NCI-H146 (cell line): ENCODE measurements around the gene ANK3.

Source experiments
- DNase-seq: peaks from one replicate; lab custom pipeline; 2025; lab: John Stamatoyannopoulos, UW

Gene ANK3

DNA sequence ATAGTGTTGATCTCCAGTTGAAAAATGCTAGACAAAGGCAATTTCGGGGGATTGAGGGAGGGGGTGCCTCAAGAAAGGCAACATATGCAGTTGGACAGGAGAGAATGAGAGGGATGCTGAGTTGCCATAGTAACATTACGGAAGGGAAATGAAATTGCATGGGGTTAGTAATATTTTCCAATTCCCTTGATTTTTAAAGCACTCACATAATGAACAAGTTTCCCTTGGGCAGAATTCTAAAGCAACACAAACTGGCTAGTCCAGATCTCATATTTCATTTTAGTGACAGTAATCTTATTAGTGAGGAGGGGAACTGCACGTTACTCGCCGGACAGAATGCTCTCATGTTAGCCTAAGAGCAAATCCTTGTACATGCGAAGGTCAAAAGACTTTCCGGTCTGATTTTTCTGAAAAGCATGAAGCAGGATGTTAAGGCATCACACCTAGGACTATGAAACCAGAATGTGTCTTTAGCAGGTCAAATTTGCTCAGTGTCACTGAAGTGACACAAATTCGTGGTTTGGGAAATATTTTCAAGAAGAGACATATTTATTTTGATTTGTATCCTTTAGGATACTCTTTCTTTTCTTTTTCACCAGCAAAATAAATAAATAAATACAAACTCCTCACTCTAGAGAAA lies 165.5 kb downstream of the ANK3 start:
- DNase-seq = no peak

DNA sequence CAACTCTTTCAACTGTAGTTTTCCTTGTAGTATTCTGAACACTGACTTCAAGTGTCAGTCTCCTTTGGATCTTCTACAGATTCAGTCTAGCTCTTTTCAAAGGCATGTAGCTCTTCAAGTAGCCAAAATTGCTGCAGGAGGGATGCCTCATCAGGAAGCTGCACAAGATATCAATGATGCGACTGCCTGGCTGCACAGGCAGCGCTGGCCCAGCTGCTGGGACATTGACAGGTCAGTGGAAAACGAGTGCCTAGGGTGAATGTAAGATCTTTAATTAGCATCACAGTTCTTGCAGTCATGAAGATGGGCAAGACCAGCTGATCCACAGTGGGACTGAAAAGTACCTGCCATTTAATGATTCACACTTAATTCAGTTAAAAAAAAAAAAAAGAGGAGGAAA lies 167.6 kb downstream of the ANK3 start:
- no peak for DNase-seq

DNA sequence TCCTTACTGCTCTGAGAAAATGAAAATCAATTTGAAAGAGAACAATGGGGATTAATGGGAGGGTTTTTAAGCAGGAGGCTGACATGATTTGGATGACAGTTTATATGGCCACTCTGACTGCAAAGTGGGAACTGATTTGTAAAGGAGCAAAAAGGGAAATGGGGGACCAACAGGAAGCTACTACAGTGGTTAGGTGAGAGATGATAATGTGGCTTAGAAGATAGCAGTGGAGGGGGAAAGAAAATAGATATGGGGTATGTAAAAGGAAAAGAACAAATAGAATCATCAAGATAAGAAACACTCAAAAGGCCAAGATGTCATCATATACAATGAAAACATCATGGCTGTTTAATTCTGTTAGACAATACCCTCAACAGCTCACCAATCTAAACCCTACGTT lies 177.5 kb downstream of the ANK3 start:
- DNase-seq = no peak

DNA sequence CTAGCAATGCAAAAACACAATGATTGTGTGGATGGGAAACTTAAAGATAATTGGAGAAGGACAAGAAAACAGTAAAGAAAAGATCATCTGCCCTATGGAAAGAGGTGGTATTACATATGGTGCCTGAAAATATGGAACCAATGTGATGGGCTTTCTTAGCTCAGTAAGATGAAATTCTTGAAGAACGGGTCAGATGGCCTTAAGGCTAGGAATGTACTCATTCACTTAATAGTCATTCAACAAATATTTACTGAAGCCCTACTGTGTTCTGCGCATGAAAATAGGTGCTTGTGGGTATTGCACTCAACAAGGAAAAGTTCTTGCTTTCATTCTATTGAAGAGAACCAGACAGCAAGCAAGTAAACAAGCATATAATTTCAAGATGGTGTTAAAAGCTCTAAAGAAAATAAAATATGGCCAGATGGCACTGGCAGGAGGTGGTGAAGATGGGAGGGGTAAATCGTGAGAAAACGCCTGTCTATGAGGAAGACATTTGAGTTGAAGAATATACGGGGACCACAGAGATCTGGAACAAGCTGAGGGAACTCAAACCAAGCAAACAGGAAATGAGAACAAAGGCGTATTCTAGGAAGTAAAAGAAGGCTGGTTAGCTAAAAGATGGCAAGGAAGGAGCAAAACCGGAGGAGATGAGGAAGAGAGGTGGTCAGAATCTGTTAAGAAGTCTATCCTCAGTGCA lies 179.7 kb downstream of the ANK3 start:
- DNase-seq = no peak

DNA sequence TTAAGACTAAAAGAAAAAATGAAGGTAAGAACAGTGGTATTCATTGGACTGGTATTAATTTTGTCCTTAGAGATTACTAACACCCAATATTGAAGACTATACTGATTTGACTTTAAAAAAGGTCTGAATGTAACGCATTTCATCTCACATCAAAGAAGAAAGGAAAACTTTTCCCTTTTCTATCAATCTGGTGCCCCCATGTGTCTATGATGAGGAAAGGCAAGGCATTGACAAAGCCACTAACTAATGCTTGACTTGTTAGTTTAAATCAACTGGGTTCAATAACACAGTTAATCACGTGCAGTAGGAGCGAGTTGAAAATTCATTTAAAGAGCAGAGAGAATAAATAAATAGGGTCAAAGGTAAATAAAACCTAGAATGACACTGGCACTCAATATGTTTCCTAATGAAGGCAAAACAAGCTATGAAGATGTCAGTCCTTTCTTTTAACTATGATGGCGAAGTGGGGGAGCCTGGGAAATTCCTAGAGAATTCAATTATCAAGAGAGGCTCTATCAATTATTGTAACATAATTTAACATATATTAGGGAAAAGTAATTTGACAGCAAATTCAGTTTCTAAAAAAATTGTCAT lies 180.9 kb downstream of the ANK3 start:
- DNase-seq = peak; percentile 35

DNA sequence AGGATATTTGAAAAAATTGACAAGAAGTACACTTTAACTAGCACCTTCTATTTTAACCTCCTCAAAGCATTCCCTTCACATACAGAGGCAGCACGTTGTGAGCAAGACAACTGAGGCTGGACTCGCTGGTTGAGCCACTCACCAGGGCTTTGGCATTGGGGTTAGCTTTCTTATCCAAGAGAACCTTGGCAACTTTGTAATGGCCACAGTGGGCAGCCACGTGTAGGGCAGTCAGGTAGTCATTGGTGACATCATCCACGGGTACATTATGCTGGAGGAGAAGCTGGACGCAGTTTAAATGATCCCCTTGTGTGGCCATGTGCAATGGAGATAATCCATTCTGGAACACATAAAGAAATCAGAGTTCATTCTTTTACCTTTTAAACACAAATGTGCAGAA lies 181.8 kb downstream of the ANK3 start:
- no peak for DNase-seq

DNA sequence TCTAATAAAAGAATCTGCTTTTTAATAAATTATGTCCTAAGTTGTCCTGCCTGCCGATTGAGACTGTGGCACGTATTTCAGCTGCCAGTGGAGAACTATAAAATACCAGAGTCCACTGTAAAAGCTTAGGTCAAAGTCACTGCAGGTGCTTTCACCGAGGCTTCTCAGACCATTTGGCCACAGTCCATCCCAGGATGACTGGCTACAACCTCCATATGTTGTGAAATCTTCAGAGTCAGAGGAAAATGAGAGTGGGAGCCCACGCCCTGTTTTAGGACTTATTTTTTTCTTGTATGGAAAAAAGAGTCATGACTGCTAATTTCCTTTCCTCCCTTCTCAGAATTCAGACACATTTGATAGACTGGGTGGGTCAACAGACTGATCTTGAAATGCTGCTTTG lies 182.9 kb downstream of the ANK3 start:
- no peak for DNase-seq

DNA sequence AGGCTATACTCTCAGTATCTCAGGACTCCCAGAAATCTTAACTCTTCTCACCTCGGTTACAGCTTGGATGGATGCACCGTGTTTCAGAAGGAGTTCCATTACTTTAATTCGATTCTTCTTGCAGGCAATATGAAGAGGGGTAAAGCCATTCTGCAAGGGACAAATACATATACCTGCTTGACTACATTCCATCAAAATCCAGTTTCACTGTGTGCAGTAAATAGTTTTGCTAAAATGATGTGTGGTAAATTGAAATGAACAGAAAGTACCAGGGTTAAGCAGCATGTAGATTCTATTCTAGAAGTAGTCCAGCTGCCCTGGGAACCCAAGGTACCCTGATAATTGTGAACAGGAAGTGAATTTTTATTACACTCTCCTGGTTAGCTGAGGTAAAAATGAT lies 183.9 kb downstream of the ANK3 start:
- DNase-seq = no peak

DNA sequence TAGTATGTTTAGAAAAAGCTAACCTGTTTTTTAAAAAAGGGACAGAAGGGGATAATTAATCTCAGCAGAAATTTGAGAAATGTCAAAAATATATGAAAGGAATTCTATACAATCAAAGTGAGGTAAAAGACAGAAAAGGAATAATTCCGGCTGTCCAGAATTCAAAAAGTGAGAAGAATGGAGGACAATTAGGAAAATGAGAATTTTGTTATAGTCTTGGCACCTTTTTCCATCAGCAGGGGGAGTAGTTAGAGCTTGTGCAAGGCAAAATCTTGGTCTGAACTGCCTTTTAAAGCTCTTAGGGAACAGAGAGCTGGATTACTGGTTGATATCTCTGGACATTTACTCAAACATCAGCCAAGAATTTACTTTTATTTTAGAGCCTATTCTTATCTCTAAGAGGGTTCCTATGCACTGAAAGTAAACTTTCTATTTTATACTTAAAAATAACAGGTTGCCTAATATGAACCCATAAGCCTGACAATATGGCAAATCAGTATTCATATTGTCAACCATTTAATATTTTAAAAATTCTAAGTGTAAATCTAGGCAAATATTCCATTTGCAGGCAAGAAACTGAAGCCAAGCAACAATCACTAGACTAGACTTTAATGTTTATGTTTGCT lies 185.6 kb downstream of the ANK3 start:
- DNase-seq = peak; percentile 2

DNA sequence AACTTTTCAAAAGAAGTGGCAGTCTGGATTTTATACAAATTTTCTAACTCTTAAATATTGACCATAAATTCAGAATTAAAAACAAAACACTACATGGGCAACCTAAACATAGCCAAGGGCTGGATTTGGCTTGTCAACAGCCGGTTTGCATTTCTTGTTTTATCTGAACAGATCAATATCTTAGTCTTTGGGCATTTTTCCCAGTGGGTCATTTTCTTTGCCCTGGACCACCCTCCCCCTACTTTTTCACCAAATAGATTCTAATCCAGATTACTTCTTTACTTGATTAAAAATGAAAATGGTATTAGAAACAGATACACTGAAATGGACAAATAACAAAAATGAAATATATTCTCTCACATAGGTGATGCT lies 189.0 kb downstream of the ANK3 start:
- no peak for DNase-seq

DNA sequence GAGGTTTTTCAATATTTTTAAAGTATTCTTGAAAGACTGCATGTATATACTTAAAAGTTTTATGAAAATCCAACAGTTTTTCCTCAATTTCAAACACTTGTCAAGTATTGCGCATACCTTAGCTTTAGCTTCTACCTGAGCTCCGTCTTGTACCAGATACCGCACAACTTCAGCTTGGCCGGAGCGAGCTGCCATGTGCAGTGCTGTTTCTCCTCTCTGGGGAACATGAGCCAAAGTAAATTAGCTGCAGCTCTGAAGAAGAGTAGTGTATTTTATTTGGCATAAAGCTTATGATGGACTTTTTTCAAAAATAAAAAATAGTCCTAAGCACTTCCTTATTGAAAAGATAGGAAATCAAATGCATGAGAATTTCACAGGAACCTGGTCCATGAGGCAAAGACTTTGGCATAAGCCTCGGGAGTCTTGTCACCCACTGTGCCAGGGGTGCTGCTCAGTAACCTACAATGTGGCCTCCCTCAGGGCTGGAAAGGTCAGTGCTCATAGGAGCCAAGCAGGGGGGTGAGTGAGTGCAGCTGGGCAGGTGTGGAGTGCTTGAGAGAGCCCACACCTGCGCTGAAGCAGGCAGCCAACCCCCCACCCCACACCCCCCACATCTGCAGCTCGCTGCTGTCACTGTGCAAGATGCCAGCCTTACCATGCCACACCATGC lies 189.5 kb downstream of the ANK3 start:
- peak; percentile 26 for DNase-seq

DNA sequence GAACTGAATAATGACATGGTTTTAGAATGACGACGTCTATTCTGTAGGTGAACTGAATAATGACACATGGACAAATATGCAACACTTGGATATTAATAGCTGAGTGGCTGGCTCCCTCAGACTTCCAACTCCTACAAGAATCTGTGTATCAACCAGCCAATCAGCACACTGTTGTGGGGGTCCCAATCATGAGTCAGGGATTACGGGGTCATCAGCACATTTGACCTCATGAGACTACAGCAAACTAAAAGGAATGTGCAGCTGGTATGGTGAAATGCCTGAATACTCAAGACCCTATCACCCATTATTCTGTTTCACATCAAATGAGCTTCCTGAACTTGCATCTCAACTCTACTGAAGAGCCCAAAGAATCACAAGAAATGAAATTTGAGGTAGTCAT lies 192.5 kb downstream of the ANK3 start:
- DNase-seq = no peak

DNA sequence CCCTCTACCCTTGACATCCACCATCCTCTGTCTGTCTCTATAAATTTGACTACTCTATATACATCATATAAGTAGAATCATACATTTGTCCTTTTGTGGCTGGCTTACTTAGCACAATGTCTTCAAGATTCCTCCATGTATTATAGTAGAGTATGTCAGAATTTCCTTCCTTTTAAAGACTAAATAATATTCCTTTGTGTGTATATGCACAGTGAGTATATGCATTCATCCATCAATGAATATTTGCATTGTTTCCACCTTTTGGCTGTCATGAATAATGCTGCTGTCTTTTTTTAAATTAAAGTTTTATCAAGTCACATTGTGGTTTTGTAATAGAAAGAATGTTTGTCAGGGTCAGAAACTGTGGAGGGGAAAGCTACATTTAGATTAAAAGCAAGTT lies 195.3 kb downstream of the ANK3 start:
- DNase-seq = no peak

DNA sequence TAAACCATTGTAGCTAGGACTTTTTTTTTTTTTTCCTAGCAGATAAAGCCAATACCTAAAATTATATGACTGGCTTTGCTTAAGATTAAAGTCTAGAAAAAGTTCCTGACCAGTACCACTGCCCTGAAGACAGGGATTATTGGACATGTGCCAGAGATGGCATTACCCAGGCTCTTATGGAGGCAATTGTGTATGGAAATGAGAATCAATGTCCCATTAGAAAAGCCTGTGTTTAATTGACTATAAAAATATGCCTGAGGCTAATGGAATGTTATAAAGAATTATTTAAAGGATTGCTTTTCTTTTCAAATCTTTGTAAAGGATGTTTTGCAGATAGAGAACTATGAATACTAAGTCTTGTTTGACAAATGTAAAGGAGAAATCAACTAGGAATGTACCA lies 196.7 kb downstream of the ANK3 start:
- no peak for DNase-seq

DNA sequence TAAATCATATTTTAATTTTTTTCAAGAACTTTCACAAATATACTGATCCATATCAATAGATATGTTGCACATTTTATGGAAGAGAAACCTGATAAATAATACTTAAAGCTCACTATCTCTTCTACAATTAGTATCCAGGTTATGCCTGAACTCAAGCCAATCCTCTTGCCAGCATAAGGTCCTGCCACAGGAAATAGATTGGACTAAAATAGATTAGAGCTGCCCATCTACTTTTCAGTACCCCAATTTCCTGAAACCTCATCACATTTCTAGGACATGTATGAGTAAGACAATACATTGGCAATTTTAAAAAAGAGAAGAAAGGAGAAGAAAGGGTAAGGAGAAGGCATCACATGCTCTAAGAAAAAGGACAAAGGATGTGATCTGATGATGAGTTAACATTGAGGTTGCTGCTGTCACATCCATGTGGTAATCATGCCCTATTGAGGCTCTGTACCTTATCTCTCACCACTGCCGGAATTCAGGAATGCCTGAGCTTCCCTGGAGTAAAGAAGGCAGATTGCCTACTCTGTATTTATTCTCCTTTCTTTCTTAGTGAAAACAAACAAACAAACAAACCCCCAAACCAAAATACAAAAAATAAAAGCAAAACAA lies 199.7 kb downstream of the ANK3 start:
- DNase-seq = no peak

DNA sequence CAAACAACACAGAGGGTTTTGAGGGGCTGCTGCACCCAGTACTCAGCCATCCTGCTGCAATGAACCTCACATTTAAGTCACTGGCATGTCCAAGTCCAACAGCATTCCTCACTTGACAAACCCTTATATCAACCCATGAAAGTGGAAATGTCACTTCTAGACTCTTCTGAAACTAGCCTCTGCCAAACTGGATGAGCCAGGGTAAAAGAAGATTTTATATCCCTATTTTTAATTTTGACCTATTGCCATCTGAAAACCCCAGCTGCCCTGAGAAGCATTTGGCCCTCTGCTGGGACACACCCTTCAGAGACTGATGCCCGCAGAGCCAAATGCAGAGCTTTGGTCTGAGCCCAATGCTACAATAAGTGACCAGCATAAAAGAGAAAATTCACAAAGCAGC lies 201.1 kb downstream of the ANK3 start:
- no peak for DNase-seq

DNA sequence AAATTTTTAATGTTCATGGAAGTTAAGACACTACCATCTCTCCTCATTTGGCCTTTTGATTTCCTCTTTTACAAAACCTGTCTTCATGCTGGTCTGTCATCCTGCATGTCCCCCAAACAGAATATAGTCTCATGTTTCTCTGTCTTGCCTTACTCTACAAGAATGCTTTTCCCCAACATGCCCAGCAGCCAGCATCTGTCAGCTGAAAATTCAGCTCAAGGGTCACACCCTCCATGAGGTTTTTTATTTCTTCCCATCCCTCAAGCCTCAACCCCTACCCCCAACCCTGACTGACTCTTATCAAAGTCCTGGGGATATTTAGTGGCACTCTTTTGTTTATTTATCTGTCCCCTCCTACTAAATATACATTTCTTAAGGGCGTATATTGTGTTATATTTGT lies 202.0 kb downstream of the ANK3 start:
- DNase-seq = no peak

DNA sequence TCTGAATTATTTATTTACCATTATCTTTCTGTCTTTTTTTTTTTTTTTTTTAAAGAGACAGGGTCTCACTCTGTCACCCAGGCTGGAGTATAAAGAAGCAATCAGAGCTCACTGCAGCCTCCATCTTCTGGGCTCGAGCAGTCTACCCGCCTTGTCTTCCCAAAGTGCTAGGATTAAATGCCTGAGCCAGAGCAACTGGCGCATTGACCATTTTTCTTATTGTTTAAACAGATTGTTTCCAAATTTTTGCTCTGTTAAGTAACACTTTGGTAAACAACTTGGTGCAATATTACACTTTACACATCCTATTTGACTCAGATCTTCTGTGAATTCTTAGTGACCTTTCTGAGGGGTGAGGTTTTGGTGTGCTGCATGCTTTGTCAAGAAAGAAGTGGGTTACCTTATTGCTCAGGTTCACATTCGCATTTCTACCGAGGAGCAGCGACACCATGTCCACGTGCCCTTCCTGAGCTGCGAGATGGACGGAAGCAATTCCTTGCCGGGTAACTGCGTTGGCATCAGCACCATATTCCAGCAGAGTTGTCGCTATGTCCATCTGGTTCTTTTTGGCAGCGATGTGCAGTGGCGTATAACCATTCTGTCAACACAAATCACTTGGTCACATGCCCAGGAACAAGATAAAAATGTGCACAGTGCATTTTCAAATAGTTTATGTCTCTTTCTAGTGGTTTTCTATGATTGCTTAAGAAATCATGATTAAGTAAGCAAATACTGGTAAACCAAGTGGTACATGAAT lies 203.2 kb downstream of the ANK3 start:
- DNase-seq = no peak

DNA sequence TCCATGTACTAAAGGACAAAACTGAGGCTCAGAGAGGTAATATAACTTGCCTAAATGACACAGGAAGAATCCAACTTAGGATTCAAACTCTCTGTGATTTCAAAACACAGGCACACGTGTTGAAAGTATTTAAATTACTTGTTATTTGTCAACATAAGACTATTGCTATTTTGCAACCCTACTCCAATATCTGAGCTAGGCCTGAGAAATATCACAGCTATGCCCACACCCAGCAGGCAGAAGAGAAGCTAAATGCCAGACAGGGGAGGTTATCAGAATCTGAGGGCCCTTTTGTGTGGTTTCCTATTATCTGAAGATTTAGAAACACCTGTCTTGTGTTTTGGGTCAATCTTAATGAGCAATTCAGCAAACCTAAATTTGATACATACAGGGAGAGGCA lies 204.3 kb downstream of the ANK3 start:
- DNase-seq = no peak

DNA sequence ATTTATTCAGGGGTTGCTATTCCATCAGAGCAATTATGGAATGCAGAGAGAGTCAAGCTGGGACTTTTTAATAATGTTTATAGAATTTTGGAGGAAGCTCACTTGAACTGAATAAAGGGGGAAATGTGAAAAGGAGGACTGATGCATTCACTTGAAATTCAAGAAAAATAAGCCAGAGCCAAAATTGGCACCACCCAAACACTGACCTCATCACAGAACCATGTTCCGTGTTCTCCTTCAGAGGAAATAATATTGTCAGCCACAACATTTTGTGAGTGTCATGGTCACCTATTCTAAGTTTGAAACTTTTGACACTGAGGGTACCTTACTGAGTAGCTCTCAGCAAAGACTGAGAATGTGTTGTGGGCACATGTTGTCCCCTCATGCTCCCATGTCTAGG lies 207.0 kb downstream of the ANK3 start:
- DNase-seq = no peak

DNA sequence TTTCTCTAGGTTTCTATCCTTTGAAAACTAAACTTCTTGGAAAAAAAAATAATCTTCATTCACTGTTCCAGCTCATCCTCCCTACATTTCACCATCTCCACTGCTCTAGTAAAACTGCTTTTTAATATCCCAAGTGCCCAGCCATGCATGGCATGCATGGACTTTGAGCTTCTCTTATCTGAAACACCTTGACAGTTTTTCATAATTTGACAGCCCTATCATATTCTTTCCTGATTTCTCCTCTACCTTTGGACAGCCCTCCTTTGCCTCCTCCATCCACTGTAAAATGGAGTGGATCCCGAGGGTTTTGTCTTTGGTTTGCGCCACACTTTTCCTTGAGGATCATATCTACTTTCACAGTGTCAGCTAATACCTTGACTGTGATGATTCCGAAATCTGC lies 212.8 kb downstream of the ANK3 start:
- DNase-seq = no peak
